GM12873 (cell line): ENCODE data around the gene MB.

Source experiments
- CTCF ChIP-seq: IDR thresholded peaks from 2 replicates; pipeline ENCODE4 v1.5.1; 2012; ENCODE audit warnings: low read depth, mild to moderate bottlenecking, moderate library complexity, low read length, control low read depth; ENCODE audit not compliant: insufficient read depth; ENCODE audit errors: missing control alignments

The MB gene

GRCh38 chr22:35657571-35658312, 40.6 kb upstream of the MB start:
- no peak for TF ChIP-seq CTCF

GRCh38 chr22:35656284-35656752, 39.2 kb upstream of the MB start:
- no peak for TF ChIP-seq CTCF

GRCh38 chr22:35653824-35654223, 36.7 kb upstream of the MB start:
- no peak for TF ChIP-seq CTCF

GRCh38 chr22:35651085-35651484, 34.0 kb upstream of the MB start:
- TF ChIP-seq CTCF, result no peak

GRCh38 chr22:35649636-35650250, 32.6 kb upstream of the MB start:
- no peak for TF ChIP-seq CTCF

GRCh38 chr22:35649026-35649553, 32.0 kb upstream of the MB start:
- TF ChIP-seq CTCF, result no peak
